ENCODE results near the gene BTG2. TPM values are rescaled to one million over a fixed set of nuclear protein-coding genes. Genes with fewer than 3 reads are reported as not detected.
A peak's percentile ranks its signal among the peaks of the same experiment; 100 is the strongest.

BTG2 gene
- total and polyA plus RNA-seq, 2 experiments from 2014 or later: 6.3 to 9.1 TPM

GRCh38 chr1:203267912-203268311, 37.4 kb upstream of the BTG2 start:
- no peak overlapping the region for H3K27ac Mint-ChIP-seq
- ATAC-seq: no peak; the same call in 2 of the 3 replicates

More at GRCh38 chr1:203267912-203268311, 37.4 kb upstream of the BTG2 start:
- Histone ChIP-seq H2AFZ (peak overlapping the region; percentile 97), H3K4me1 (ENCODE audit: insufficient read depth) (no peaks in the 10 kb centered on the region), H3K36me3 (ENCODE audit: insufficient read depth) (no peaks in the 10 kb centered on the region), H3F3A (replicated peaks; ENCODE audit: low read depth) (no peaks in the 10 kb centered on the region; the same call in 1 of the 2 replicates), H3K9me2 (ENCODE audit: insufficient read depth) (no peaks in the 10 kb centered on the region), H3K4me2 (peak overlapping the region; percentile 84), H3K4me3 (peak overlapping the region; percentile 63), H3K27me3 (ENCODE audit: insufficient read depth) (peaks cover 15% of the 10 kb centered on the region), H4K20me1 (replicated peaks; ENCODE audit: insufficient read depth) (no peaks in the 10 kb centered on the region), H3K27ac (ENCODE audit: low read depth) (no peak overlapping the region), H3K79me2 (replicated peaks; ENCODE audit: insufficient read depth) (no peaks in the 10 kb centered on the region)
- Mint-ChIP-seq H3K27me3 (ENCODE audit: insufficient read depth, low read depth, poor library complexity) (peaks cover 11% of the 10 kb centered on the region), H3K4me3 (peak overlapping the region; percentile 81), H3K4me1 (peaks cover 7% of the 10 kb centered on the region; the same call in 2 of the 3 replicates), H3K9me3 (no peaks in the 10 kb centered on the region), H3K36me3 (ENCODE audit: low read depth) (no peaks in the 10 kb centered on the region)
- TF ChIP-seq, protein P1, sequence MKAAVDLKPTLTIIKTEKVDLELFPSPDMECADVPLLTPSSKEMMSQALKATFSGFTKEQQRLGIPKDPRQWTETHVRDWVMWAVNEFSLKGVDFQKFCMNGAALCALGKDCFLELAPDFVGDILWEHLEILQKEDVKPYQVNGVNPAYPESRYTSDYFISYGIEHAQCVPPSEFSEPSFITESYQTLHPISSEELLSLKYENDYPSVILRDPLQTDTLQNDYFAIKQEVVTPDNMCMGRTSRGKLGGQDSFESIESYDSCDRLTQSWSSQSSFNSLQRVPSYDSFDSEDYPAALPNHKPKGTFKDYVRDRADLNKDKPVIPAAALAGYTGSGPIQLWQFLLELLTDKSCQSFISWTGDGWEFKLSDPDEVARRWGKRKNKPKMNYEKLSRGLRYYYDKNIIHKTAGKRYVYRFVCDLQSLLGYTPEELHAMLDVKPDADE (IDR thresholded peaks at IDR 0.05): no peak
- TF ChIP-seq ZNF331 (CRISPR knock-in tag; IDR thresholded peaks at IDR 0.05; ENCODE audit: low read depth) (no peak), CREB1 (CRISPR knock-in tag; IDR thresholded peaks at IDR 0.05; ENCODE audit: low read depth) (no peak), ZNF114 (CRISPR knock-in tag; IDR thresholded peaks at IDR 0.05) (no peak), JUNB (IDR thresholded peaks at IDR 0.05; ENCODE audit: unreplicated experiment) (no peak), EZH2phosphoT487 (IDR thresholded peaks at IDR 0.05; ENCODE audit: unreplicated experiment) (no peak)
- TF ChIP-seq, protein P2, sequence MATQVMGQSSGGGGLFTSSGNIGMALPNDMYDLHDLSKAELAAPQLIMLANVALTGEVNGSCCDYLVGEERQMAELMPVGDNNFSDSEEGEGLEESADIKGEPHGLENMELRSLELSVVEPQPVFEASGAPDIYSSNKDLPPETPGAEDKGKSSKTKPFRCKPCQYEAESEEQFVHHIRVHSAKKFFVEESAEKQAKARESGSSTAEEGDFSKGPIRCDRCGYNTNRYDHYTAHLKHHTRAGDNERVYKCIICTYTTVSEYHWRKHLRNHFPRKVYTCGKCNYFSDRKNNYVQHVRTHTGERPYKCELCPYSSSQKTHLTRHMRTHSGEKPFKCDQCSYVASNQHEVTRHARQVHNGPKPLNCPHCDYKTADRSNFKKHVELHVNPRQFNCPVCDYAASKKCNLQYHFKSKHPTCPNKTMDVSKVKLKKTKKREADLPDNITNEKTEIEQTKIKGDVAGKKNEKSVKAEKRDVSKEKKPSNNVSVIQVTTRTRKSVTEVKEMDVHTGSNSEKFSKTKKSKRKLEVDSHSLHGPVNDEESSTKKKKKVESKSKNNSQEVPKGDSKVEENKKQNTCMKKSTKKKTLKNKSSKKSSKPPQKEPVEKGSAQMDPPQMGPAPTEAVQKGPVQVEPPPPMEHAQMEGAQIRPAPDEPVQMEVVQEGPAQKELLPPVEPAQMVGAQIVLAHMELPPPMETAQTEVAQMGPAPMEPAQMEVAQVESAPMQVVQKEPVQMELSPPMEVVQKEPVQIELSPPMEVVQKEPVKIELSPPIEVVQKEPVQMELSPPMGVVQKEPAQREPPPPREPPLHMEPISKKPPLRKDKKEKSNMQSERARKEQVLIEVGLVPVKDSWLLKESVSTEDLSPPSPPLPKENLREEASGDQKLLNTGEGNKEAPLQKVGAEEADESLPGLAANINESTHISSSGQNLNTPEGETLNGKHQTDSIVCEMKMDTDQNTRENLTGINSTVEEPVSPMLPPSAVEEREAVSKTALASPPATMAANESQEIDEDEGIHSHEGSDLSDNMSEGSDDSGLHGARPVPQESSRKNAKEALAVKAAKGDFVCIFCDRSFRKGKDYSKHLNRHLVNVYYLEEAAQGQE (IDR thresholded peaks at IDR 0.05; ENCODE audit: unreplicated experiment): no peak
- TF ChIP-seq, protein P3, sequence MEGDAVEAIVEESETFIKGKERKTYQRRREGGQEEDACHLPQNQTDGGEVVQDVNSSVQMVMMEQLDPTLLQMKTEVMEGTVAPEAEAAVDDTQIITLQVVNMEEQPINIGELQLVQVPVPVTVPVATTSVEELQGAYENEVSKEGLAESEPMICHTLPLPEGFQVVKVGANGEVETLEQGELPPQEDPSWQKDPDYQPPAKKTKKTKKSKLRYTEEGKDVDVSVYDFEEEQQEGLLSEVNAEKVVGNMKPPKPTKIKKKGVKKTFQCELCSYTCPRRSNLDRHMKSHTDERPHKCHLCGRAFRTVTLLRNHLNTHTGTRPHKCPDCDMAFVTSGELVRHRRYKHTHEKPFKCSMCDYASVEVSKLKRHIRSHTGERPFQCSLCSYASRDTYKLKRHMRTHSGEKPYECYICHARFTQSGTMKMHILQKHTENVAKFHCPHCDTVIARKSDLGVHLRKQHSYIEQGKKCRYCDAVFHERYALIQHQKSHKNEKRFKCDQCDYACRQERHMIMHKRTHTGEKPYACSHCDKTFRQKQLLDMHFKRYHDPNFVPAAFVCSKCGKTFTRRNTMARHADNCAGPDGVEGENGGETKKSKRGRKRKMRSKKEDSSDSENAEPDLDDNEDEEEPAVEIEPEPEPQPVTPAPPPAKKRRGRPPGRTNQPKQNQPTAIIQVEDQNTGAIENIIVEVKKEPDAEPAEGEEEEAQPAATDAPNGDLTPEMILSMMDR (conservative IDR thresholded peaks at IDR 0.05; ENCODE audit: low read depth in 2 of 2): no peak
- no peak for DNase-seq (ENCODE audit: low spot score)
